Sigmoid colon (tissue), 3 donors: Measurements from ENCODE around the gene DAB2IP.

Experiments used
- POLR2A ChIP-seq, 2 donors: fragments of 450-650 bp; IDR thresholded peaks; one replicate each; pipeline ENCODE4 v1.6.1; 2016; ENCODE audit warnings: antibody characterized with exemption in 2 of 2, mild to moderate bottlenecking in 2 of 2, moderate library complexity in 2 of 2
- TF ChIP-seq, protein P1 (sequence below), 4 experiments: fragments of 450-650 bp in 3 of 4; fragments of 200-600 bp in 1 of 4; IDR thresholded peaks; one replicate each; pipeline ENCODE4 v1.5.1; 2016 to 2019; ENCODE audit warnings: antibody characterized with exemption in 4 of 4, mild to moderate bottlenecking in 3 of 4, moderate library complexity in 2 of 4

DNA sequence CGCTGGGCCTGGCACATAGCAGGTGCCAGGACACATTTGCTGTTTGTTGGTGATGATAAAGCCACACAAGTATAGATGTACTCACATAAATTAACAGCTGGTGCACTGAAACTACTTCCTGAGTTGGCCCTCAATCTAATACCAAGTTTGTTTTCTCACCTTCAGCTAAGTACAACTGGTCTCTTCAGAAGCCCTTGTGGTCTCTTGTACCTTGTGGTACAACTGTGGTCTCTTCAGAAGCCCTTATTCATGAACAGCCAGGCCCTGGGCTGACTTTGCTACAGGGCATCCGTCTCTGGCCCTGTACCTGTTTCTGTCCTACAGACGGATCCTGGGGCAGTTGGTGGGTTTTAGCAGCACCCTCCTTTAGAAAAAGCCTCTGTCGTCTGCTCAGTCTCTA is 81.5 kb downstream of the DAB2IP start:
- TF ChIP-seq, protein P1, sequence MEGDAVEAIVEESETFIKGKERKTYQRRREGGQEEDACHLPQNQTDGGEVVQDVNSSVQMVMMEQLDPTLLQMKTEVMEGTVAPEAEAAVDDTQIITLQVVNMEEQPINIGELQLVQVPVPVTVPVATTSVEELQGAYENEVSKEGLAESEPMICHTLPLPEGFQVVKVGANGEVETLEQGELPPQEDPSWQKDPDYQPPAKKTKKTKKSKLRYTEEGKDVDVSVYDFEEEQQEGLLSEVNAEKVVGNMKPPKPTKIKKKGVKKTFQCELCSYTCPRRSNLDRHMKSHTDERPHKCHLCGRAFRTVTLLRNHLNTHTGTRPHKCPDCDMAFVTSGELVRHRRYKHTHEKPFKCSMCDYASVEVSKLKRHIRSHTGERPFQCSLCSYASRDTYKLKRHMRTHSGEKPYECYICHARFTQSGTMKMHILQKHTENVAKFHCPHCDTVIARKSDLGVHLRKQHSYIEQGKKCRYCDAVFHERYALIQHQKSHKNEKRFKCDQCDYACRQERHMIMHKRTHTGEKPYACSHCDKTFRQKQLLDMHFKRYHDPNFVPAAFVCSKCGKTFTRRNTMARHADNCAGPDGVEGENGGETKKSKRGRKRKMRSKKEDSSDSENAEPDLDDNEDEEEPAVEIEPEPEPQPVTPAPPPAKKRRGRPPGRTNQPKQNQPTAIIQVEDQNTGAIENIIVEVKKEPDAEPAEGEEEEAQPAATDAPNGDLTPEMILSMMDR (IDR thresholded peaks at IDR 0.05), result no peak
- no peak for TF ChIP-seq POLR2A (IDR thresholded peaks at IDR 0.05)
